Measurements from ENCODE around the gene DNAJB2. TPM values are rescaled to one million over a fixed set of nuclear protein-coding genes. Genes with fewer than 3 reads are reported as not detected.

The DNAJB2 gene
- total RNA-seq, 1 experiment from 2014 or later, result 66.2 TPM

GRCh38 chr2:219284501-219285372 lies 5.6 kb downstream of the DNAJB2 start:
- ChIA-PET CTCF (no interaction called here), POLR2A (no interaction called here)
- in situ Hi-C loops (cut with HindIII; ENCODE audit: low pct_unique_long_range_greater_than_20kb, low sequenced_read_pairs), result no loop called here
- no peak overlapping the region for H3K27ac ChIP-seq (ENCODE audit: low read length)
- intact Hi-C loops (cut with micrococcal nuclease; ENCODE audit: unreplicated experiment), result no loop called here
- no peak for DNase-seq (ENCODE audit: low read depth, low spot score)
- H3K4me1 ChIP-seq (ENCODE audit: control insufficient read depth, insufficient read depth, low read length), result peaks cover 8% of the 10 kb centered on the region
- H3K36me3 ChIP-seq (ENCODE audit: control insufficient read depth, insufficient read depth, low read length), result no peaks in the 10 kb centered on the region; the same call in 1 of the 2 replicates
- TF ChIP-seq SIN3A (IDR thresholded peaks at IDR 0.05; ENCODE audit: borderline replicate concordance, insufficient read depth, low read depth, low read length) (no peak), TCF7L2 (IDR thresholded peaks at IDR 0.05; ENCODE audit: low read depth, low read length) (no peak), CTCF (IDR thresholded peaks at IDR 0.05) (no peak), POLR2AphosphoS5 (IDR thresholded peaks at IDR 0.05; ENCODE audit: low read depth, low read length) (no peak), REST (IDR thresholded peaks at IDR 0.05; ENCODE audit: insufficient read depth in 1 of 2, low read depth in 2 of 2, low read length in 1 of 2) (no peak)
- BruUV-seq (replicated peaks), result no TSS peak
- H3K9me3 ChIP-seq (ENCODE audit: control insufficient read depth, insufficient read depth, low read depth, low read length), result no peaks in the 10 kb centered on the region
- no peak for ATAC-seq
- no peaks in the 10 kb centered on the region for H3K27me3 ChIP-seq (ENCODE audit: control insufficient read depth, insufficient read depth, low read length)
- no peak overlapping the region for H3K4me3 ChIP-seq (ENCODE audit: low read depth in 2 of 2, low read length in 2 of 2)

GRCh38 chr2:219285373-219285735 lies 6.2 kb downstream of the DNAJB2 start:
- TF ChIP-seq REST (IDR thresholded peaks at IDR 0.05; ENCODE audit: insufficient read depth in 1 of 2, low read depth in 2 of 2, low read length in 1 of 2) (no peak), POLR2AphosphoS5 (IDR thresholded peaks at IDR 0.05; ENCODE audit: low read depth, low read length) (no peak), TCF7L2 (IDR thresholded peaks at IDR 0.05; ENCODE audit: low read depth, low read length) (no peak), CTCF (IDR thresholded peaks at IDR 0.05) (no peak), SIN3A (IDR thresholded peaks at IDR 0.05; ENCODE audit: borderline replicate concordance, insufficient read depth, low read depth, low read length) (no peak)
- intact Hi-C loops (cut with micrococcal nuclease; ENCODE audit: unreplicated experiment) (no loop called here), in situ Hi-C loops (cut with HindIII; ENCODE audit: low pct_unique_long_range_greater_than_20kb, low sequenced_read_pairs) (no loop called here)
- BruUV-seq (replicated peaks), result no TSS peak
- ChIA-PET POLR2A (no interaction called here), CTCF (no interaction called here)
- DNase-seq (ENCODE audit: low read depth, low spot score) (no peak), ATAC-seq (no peak)
- H3K27me3 ChIP-seq (ENCODE audit: control insufficient read depth, insufficient read depth, low read length), result no peaks in the 10 kb centered on the region
- peaks cover 4% of the 10 kb centered on the region; the same call in 1 of the 2 replicates for H3K4me1 ChIP-seq (ENCODE audit: control insufficient read depth, insufficient read depth, low read length)
- H3K27ac ChIP-seq (ENCODE audit: low read length), result no peak overlapping the region
- no peaks in the 10 kb centered on the region for H3K9me3 ChIP-seq (ENCODE audit: control insufficient read depth, insufficient read depth, low read depth, low read length)
- no peaks in the 10 kb centered on the region; the same call in 1 of the 2 replicates for H3K36me3 ChIP-seq (ENCODE audit: control insufficient read depth, insufficient read depth, low read length)
- H3K4me3 ChIP-seq (ENCODE audit: low read depth in 2 of 2, low read length in 2 of 2), result no peak overlapping the region

Data from Panc1 (cell line).